ENCODE results near the gene KRTAP9-2.
"Not testable (repeated sequence)": the region's sequence is repeated elsewhere in the genome, so short reads cannot be mapped to it uniquely, and the experiment has no call there.

KRTAP9-2 gene

GRCh38 chr17:41226598-41227095, at the start of gene KRTAP9-2:
Gene KRTAP9-2, plus strand, starts transcription at chr17:41226648. Its CDS starts 7 bp downstream, at chr17:41226655.
- DNase-seq (ENCODE audit: low spot score) = not testable (repeated sequence)

DNA sequence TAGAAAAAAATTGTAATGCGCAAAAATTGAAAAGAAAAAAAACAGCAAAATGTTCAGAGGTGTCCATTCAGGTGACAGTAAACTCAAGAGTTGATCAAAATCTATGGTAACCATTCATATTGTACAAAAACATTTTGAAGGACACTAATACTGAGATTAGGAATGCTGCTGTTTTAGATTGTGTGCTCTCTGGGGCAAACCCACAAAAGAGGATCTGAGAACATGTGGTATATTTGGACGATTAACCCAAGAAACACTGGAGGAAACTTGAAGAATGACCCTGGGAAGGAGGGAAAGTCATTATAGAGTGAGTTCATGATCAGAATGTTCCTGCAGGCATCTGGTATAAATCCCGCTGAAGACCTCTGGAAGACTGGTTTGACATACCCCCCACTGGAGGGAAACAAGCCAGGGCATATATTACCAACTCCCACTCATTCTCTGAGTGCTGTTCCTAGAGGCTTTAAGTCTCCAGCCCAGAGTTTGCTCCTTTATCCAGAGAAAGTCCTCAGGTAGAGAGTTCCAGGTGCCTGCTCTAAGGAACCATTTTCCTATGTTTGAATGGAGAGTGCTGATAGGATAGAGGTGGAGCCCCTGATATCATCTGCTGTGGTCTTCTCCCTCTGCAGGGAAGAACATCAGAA, 49.6 kb upstream of the KRTAP9-2 start:
- DNase-seq (ENCODE audit: low spot score) = no peak

GRCh38 chr17:41177727-41178271, 48.6 kb upstream of the KRTAP9-2 start, which contains the start of gene KRTAP4-2:
Gene KRTAP4-2, minus strand, starts transcription at chr17:41178221. Its CDS starts 57 bp downstream, at chr17:41178164.
- no peak for DNase-seq (ENCODE audit: low spot score)

- DNase-seq (ENCODE audit: low spot score) = no peak
These were observed 48.1 kb upstream of the KRTAP9-2 start for GRCh38 chr17:41178341-41178740.

GRCh38 chr17:41178843-41179616, 47.4 kb upstream of the KRTAP9-2 start:
- no peak for DNase-seq (ENCODE audit: low spot score)

- no peak for DNase-seq (ENCODE audit: low spot score)
These were observed 41.9 kb upstream of the KRTAP9-2 start, which contains the start of gene KRTAP4-1 for GRCh38 chr17:41184480-41184961. Gene KRTAP4-1, minus strand, starts transcription at chr17:41184911. Its CDS starts 57 bp downstream, at chr17:41184854.

GRCh38 chr17:41185001-41185400, 41.4 kb upstream of the KRTAP9-2 start:
- DNase-seq (ENCODE audit: low spot score) = no peak

DNA sequence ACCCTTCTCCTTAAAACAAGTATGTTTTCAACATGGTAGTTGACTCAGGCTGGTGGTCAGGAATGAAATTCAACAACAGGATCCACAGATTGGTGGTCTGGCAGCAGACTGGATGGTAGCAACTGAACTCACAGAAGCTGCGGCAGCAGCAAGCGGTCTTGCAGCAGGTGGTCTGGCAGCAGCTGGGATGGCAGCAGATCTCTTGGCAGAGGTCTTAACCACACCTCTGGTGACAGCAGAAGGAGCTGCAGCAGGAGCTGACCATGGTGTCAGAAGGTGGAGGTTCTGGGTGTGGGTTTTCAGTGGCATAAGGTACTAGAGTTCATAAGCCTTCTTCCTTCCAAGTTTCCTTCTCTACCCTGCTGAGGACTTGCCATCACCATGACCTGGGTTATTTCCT, 39.6 kb upstream of the KRTAP9-2 start:
- DNase-seq (ENCODE audit: low spot score) = no peak

- DNase-seq (ENCODE audit: low spot score) = not testable (repeated sequence)
These were observed 36.6 kb upstream of the KRTAP9-2 start, which contains the start of gene KRTAP9-1 for GRCh38 chr17:41189837-41190318. Gene KRTAP9-1, plus strand, starts transcription at chr17:41189887. Its CDS starts 0 bp downstream, at chr17:41189887.

GRCh38 chr17:41190328-41190727, 36.1 kb upstream of the KRTAP9-2 start:
- DNase-seq (ENCODE audit: low spot score) = no peak

- DNase-seq (ENCODE audit: low spot score) = no peak
These were observed 30.4 kb upstream of the KRTAP9-2 start for GRCh38 chr17:41196068-41196467.

DNA sequence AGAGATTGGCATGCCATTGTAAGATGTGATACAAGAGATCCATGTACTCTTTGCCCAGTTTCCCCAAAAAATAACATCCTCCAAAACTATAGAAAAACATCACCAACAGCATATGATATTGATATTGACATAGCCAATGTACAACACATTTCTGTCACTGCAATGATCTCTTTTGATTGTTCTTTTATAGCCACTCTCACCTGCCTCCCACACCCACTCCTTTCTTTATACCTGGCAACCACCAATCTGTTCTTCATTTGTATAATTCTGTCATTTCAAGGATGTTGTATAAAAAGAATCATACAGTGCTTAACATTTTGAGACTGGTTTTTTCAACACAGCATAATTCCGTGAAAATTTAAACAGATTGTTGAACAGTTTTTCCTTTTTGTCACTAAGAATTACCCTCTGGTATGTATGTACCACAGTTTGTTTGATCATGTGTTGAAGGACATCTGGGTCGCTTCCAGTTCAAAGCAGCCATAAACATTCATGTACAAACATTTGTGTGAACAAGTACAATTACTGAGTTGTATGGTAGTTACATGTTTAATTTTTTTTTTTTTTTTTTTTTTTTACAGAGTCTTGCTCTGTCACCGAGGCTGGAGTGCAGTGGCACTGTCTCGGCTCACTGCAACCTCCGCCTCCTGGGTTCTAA, 26.9 kb upstream of the KRTAP9-2 start:
- DNase-seq (ENCODE audit: low spot score) = no peak

GRCh38 chr17:41211845-41212466, 14.5 kb upstream of the KRTAP9-2 start:
- DNase-seq (ENCODE audit: low spot score) = no peak

DNA sequence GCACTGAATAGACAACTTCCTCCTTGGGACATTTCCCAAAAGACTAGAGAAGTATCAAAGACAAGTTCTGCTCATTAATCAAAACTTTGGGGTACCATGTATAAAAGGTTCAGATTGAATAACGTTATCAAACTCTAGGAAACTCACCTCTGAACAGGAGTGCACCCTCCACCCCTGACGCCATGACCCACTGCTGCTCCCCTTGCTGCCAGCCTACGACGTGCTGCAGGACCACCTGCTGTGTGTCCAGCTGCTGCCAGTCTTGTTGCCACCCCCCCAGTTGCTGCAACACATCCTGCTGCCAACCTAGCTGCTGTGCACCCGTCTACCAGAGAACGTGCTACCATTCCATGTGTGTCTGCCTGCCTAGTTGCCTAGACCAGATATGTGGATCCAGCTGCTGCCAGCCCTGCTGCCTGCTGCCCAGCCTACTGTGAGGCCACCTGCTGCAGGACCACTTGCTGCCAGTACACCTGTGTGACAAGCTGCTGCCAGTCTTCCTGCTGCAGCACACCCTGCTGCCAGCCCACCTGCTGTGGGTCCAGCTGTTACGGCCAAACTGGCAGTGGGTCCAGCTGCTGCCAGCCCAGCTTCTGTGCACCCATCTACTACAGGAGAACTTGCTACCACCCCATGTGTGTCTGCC, 13.8 kb upstream of the KRTAP9-2 start:
- DNase-seq (ENCODE audit: low spot score) = no peak

- DNase-seq (ENCODE audit: low spot score) = no peak
These were observed 10.8 kb upstream of the KRTAP9-2 start for GRCh38 chr17:41215681-41216080.

GRCh38 chr17:41223821-41224220, 2.6 kb upstream of the KRTAP9-2 start:
- DNase-seq (ENCODE audit: low spot score) = no peak

DNA sequence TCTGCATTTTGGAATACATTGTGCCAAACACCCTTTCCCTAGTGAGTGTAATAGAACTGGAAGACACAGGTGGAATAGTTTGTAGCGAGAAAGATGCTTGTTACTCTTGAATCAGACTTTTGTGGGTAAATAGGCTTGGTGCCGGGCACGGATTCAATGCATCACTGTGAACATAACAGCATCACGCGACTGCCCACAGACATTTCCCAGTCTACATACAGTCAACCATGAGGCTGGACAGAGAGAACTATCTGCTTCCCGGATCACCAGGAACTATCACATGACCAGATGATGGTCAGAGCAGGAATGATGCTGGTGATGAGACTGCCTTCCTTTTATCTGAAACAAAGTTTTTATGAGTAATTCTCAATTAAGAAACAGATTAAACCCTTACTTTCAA, 397 bp upstream of the KRTAP9-2 start:
- DNase-seq (ENCODE audit: low spot score) = no peak

DNA sequence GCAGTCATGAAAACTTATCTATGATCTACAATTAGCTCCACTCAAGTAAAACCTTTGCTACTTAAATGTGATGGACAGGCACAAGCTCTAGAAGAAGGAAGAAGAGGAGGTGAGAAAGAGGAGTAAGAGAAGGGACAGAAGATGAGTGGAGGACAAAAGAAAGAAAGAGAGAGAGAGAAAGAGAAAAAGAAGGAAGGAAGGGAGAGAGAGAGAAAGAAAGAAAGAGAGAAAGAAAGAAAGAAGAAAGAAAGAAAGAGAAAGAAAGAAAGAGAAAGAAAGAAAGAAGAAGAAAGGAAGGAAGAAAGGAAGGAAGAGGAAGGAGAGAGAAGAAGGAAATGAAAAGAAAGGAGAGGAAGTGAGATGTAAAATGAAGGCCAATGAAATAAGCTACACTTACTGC, 3.6 kb downstream of the KRTAP9-2 start:
- DNase-seq (ENCODE audit: low spot score) = no peak

- DNase-seq (ENCODE audit: low spot score) = no peak
These were observed 5.3 kb downstream of the KRTAP9-2 start for GRCh38 chr17:41231731-41232130.

- DNase-seq (ENCODE audit: low spot score) = not testable (repeated sequence)
These were observed 6.1 kb downstream of the KRTAP9-2 start, which contains the start of gene KRTAP9-3 for GRCh38 chr17:41232399-41233105. Gene KRTAP9-3, plus strand, starts transcription at chr17:41232449. Its CDS starts 53 bp downstream, at chr17:41232502.
